H1 (cell line): ENCODE results near the gene SLC35F6. TPM values are rescaled to one million over a fixed set of nuclear protein-coding genes. Genes with fewer than 3 reads are reported as not detected.

ENCODE experiments used
- CTCF ChIA-PET: fragments of 300-600 bp; sonication (Branson Sonifier 250); formaldehyde crosslinking; loops from one replicate; lab custom pipeline; 2021; ENCODE audit not compliant: partially characterized antibody; lab: Charles Lee
- POLR2A ChIA-PET: fragments of 300-600 bp; sonication (Branson Sonifier 250); formaldehyde crosslinking; loops from one replicate; lab custom pipeline; 2021; ENCODE audit warnings: inconsistent platforms; ENCODE audit not compliant: partially characterized antibody; lab: Charles Lee
- DNase-seq, 2 experiments: peaks; one replicate each; pipeline versions ENCODE4 v3.0.0 to v3.0.0-alpha.2; 2010 to 2022; ENCODE audit warnings: low spot score in 2 of 2, low read depth in 1 of 2, mixed read lengths in 1 of 2
- FAIRE-seq: peaks from 2 replicates; lab custom pipeline; 2011; peaks lifted over from hg19 to GRCh38; lab: Jason Lieb, UNC
- H2AFZ ChIP-seq: 2 replicates; pipeline ENCODE4 v1.8.1; 2012; ENCODE audit warnings: low read length, inconsistent platforms
- H2AK5ac ChIP-seq: 2 replicates; pipeline ENCODE4 v1.6.1; 2013; ENCODE audit warnings: low read depth, low read length
- H2BK120ac ChIP-seq: replicated peaks from 2 replicates; pipeline ENCODE3; 2013; ENCODE audit warnings: low read depth, low read length, inconsistent platforms
- H2BK12ac ChIP-seq: 2 replicates; pipeline ENCODE4 v1.6.1; 2013; ENCODE audit warnings: low read depth, low read length
- H2BK15ac ChIP-seq: 2 replicates; pipeline ENCODE4 v1.6.1; 2013; ENCODE audit warnings: low read length
- H2BK20ac ChIP-seq: 2 replicates; pipeline ENCODE4 v1.6.1; 2013; ENCODE audit warnings: low read length
- H2BK5ac ChIP-seq: 2 replicates; pipeline ENCODE4 v1.6.1; 2013; ENCODE audit warnings: low read depth, low read length
- H3K14ac ChIP-seq: 2 replicates; pipeline ENCODE4 v1.6.1; 2013; ENCODE audit warnings: inconsistent platforms; ENCODE audit not compliant: insufficient read length
- H3K18ac ChIP-seq: 2 replicates; pipeline ENCODE4 v1.6.1; 2013; ENCODE audit warnings: low read length; ENCODE audit errors: extremely low read depth
- H3K23ac ChIP-seq: 2 replicates; pipeline ENCODE4 v1.6.1; 2013; ENCODE audit warnings: inconsistent platforms; ENCODE audit not compliant: insufficient read length
- H3K23me2 ChIP-seq: 2 replicates; pipeline ENCODE4 v1.6.1; 2013; ENCODE audit warnings: low read depth, low read length
- H3K27ac ChIP-seq: 2 replicates; pipeline ENCODE4 v1.6.1; 2011; ENCODE audit warnings: low read depth, low read length, inconsistent platforms
- H3K27me3 ChIP-seq, 4 experiments: replicated peaks in 1 of 4; 1 replicate in 1 of 4; 2 replicates in 3 of 4; pipeline versions ENCODE4 v1.6.1 to v1.8.1; 2011 to 2013; ENCODE audit warnings: low read length in 3 of 4, mild to moderate bottlenecking in 3 of 4, inconsistent platforms in 2 of 4, mixed read lengths in 2 of 4, moderate library complexity in 1 of 4; ENCODE audit not compliant: control insufficient read depth in 3 of 4, insufficient read depth in 3 of 4; ENCODE audit errors: extremely low read depth in 1 of 4
- H3K36me3 ChIP-seq, 4 experiments: 2 replicates each; pipeline versions ENCODE4 v1.6.1 to v1.8.1; 2011 to 2013; ENCODE audit warnings: mild to moderate bottlenecking in 4 of 4, low read length in 3 of 4, moderate library complexity in 2 of 4, control low read depth in 1 of 4, inconsistent platforms in 1 of 4; ENCODE audit not compliant: insufficient read depth in 4 of 4, control insufficient read depth in 2 of 4
- H3K4ac ChIP-seq: replicated peaks from 2 replicates; pipeline ENCODE3; 2013; ENCODE audit warnings: low read length, low read depth, mixed read lengths, inconsistent platforms; ENCODE audit not compliant: insufficient read length
- H3K4me1 ChIP-seq, 4 experiments: replicated peaks in 1 of 4; 1 replicate in 1 of 4; 2 replicates in 3 of 4; pipeline versions ENCODE4 v1.6.1 to v1.8.1; 2011 to 2013; ENCODE audit warnings: low read length in 3 of 4, inconsistent platforms in 2 of 4, mixed read lengths in 1 of 4; ENCODE audit not compliant: insufficient read depth in 4 of 4, control insufficient read depth in 3 of 4
- H3K4me2 ChIP-seq, 2 experiments: 2 replicates each; pipeline versions ENCODE4 v1.6.1 to v1.8.1; 2011 to 2013; ENCODE audit warnings: low read depth in 2 of 2, low read length in 2 of 2, control low read depth in 1 of 2, inconsistent platforms in 1 of 2, mild to moderate bottlenecking in 1 of 2; ENCODE audit not compliant: insufficient read depth in 1 of 2
- H3K4me3 ChIP-seq, 4 experiments: fragments of 200-600, 300-600 bp in 1 of 4; sonication (generic), shearing (Covaris generic), sonication (Bioruptor Twin) in 1 of 4; 2 replicates each; pipeline versions ENCODE4 v1.5.1 to v1.8.1; 2011 to 2016; ENCODE audit warnings: low read length in 4 of 4, low read depth in 3 of 4, control low read depth in 2 of 4, inconsistent platforms in 2 of 4, mild to moderate bottlenecking in 2 of 4, mixed read lengths in 1 of 4, moderate library complexity in 1 of 4; ENCODE audit not compliant: insufficient read depth in 2 of 4; ENCODE audit errors: extremely low read depth in 1 of 4
- H3K56ac ChIP-seq: replicated peaks from 2 replicates; pipeline ENCODE3; 2013; ENCODE audit warnings: low read depth, mild to moderate bottlenecking, mixed read lengths, low read length, inconsistent platforms; ENCODE audit not compliant: insufficient read length
- H3K79me1 ChIP-seq: 2 replicates; pipeline ENCODE4 v1.6.1; 2013; ENCODE audit warnings: low read depth, low read length, control low read depth
- H3K79me2 ChIP-seq, 2 experiments: 2 replicates each; pipeline versions ENCODE4 v1.6.1 to v1.8.1; 2012 to 2013; ENCODE audit warnings: low read length in 2 of 2, mild to moderate bottlenecking in 2 of 2, inconsistent platforms in 1 of 2; ENCODE audit not compliant: insufficient read depth in 2 of 2, control insufficient read depth in 1 of 2
- H3K9ac ChIP-seq, 4 experiments: replicated peaks in 1 of 4; 1 replicate in 1 of 4; 2 replicates in 3 of 4; pipeline versions ENCODE4 v1.6.1 to v1.8.1; 2011 to 2013; ENCODE audit warnings: low read depth in 3 of 4, low read length in 3 of 4, control low read depth in 2 of 4, mild to moderate bottlenecking in 2 of 4, moderate library complexity in 2 of 4, inconsistent platforms in 1 of 4; ENCODE audit errors: extremely low read depth in 1 of 4
- H3K9me3 ChIP-seq, 2 experiments: 2 replicates each; pipeline versions ENCODE4 v1.6.1 to v1.8.1; 2012 to 2013; ENCODE audit warnings: mild to moderate bottlenecking in 2 of 2, moderate library complexity in 2 of 2, control low read depth in 1 of 2, inconsistent platforms in 1 of 2, low read depth in 1 of 2, low read length in 1 of 2, mixed read lengths in 1 of 2; ENCODE audit not compliant: insufficient read depth in 2 of 2
- H4K20me1 ChIP-seq, 2 experiments: replicated peaks in 1 of 2; 2 replicates each; pipeline versions ENCODE3 to v1.8.1; 2011 to 2013; ENCODE audit warnings: inconsistent platforms in 2 of 2, low read length in 2 of 2, mild to moderate bottlenecking in 1 of 2; ENCODE audit not compliant: insufficient read depth in 2 of 2, control insufficient read depth in 1 of 2
- H4K5ac ChIP-seq: 2 replicates; pipeline ENCODE4 v1.6.1; 2013; ENCODE audit warnings: low read length, low read depth, mixed read lengths, inconsistent platforms; ENCODE audit not compliant: insufficient read length
- H4K8ac ChIP-seq: 2 replicates; pipeline ENCODE4 v1.8.0; 2013; ENCODE audit warnings: mild to moderate bottlenecking, moderate library complexity, low read length, inconsistent platforms; ENCODE audit not compliant: insufficient read depth; ENCODE audit errors: extremely low read depth
- H4K91ac ChIP-seq: replicated peaks from 2 replicates; pipeline ENCODE3; 2013; ENCODE audit warnings: low read length, mixed read lengths, inconsistent platforms; ENCODE audit not compliant: insufficient read length
- CHD2 ChIP-seq: IDR thresholded peaks from 2 replicates; pipeline ENCODE4 v1.6.1; 2012; ENCODE audit warnings: low read length, improper control_type of control experiment
- FOSL1 ChIP-seq: IDR thresholded peaks from 2 replicates; pipeline ENCODE4 v1.6.1; 2011; ENCODE audit warnings: mild to moderate bottlenecking, low read depth, low read length, moderate library complexity; ENCODE audit not compliant: insufficient read depth
- NANOG ChIP-seq: IDR thresholded peaks from 2 replicates; pipeline ENCODE4 v1.6.1; 2011; ENCODE audit warnings: low read length, low read depth, mild to moderate bottlenecking, inconsistent platforms; ENCODE audit not compliant: insufficient read depth, poor library complexity, severe bottlenecking
- POLR2AphosphoS5 ChIP-seq: IDR thresholded peaks from 2 replicates; pipeline ENCODE4 v1.6.1; 2011; ENCODE audit warnings: low read depth, low read length
- RAD21 ChIP-seq, 2 experiments: IDR thresholded peaks in 1 of 2; conservative IDR thresholded peaks in 1 of 2; 2 replicates each; pipeline ENCODE4 v1.6.1; 2011; ENCODE audit warnings: low read depth in 2 of 2, low read length in 2 of 2, improper control_type of control experiment in 1 of 2, inconsistent platforms in 1 of 2, mild to moderate bottlenecking in 1 of 2, moderate library complexity in 1 of 2
- RNF2 ChIP-seq: fragments of 200-900, 300-1000 bp; sonication (generic); IDR thresholded peaks from 2 replicates; pipeline ENCODE4 v1.7.1; 2016; ENCODE audit warnings: borderline replicate concordance, low read depth, mild to moderate bottlenecking, antibody characterized with exemption, low read length; ENCODE audit not compliant: poor library complexity, severe bottlenecking; ENCODE audit errors: missing control alignments
- SIX5 ChIP-seq: IDR thresholded peaks from 2 replicates; pipeline ENCODE4 v1.6.1; 2011; ENCODE audit warnings: mild to moderate bottlenecking, low read depth, low read length
- TEAD4 ChIP-seq: IDR thresholded peaks from 2 replicates; pipeline ENCODE4 v1.6.1; 2012; ENCODE audit warnings: low read depth, low read length, inconsistent platforms, mixed read lengths
- WGBS, 2 experiments: shearing (Covaris generic) in 1 of 2; methylation state at CpG; one replicate each; pipeline versions ENCODE4 v1.1.6 to v1.1.7; 2013 to 2015; ENCODE audit warnings: low lambda C conversion rate in 2 of 2, mixed read lengths in 2 of 2, inconsistent platforms in 1 of 2, low coverage in 1 of 2, missing lambda C conversion rate in 1 of 2; ENCODE audit not compliant: insufficient replicate concordance in 2 of 2, insufficient coverage in 1 of 2, insufficient read length in 1 of 2; ENCODE audit errors: extremely low coverage in 1 of 2, missing lambda C conversion rate in 1 of 2; 5-methylcytosine and 5-hydroxymethylcytosine counted together
- polyA plus RNA-seq, 7 experiments: library from polyadenylated mRNA; depleted of rRNA in 3 of 7; stranded (reverse) in 5 of 7; unstranded in 2 of 7; fragments of >200 nt in 5 of 7; fragments of 200-250 nt in 2 of 7; gene quantifications; 1 replicate in 5 of 7; 2 replicates in 1 of 7; 4 replicates in 1 of 7; pipeline versions ENCODE4 v1.2.1 to v1.2.3, GENCODE V29; 2011 to 2013; ENCODE audit warnings: missing spikeins in 2 of 7, mixed read lengths in 2 of 7
- total RNA-seq: library from RNA; stranded (reverse); fragmentation: NEBNext Ultra II Directional; extraction: Animal tissue kit (Norgen Biotek cat#: 25700); gene quantifications from 2 replicates; pipeline ENCODE4 v1.2.1, GENCODE V29; 2021
- TF ChIP-seq, protein P1 (sequence below), 3 experiments: IDR thresholded peaks; 1 replicate in 2 of 3; 2 replicates in 1 of 3; pipeline versions ENCODE4 v1.5.1 to v1.6.1; 2011; ENCODE audit warnings: low read length in 3 of 3, mild to moderate bottlenecking in 3 of 3, inconsistent platforms in 2 of 3, low read depth in 1 of 3, moderate library complexity in 1 of 3; ENCODE audit not compliant: insufficient read depth in 1 of 3; ENCODE audit errors: control extremely low read depth in 1 of 3

SLC35F6 gene
- total and polyA plus RNA-seq, 2 of the 8 experiments (the other 6 are each of a cell fraction or from before 2014, with no cell fraction given) = 11.2 to 13.5 TPM

DNA sequence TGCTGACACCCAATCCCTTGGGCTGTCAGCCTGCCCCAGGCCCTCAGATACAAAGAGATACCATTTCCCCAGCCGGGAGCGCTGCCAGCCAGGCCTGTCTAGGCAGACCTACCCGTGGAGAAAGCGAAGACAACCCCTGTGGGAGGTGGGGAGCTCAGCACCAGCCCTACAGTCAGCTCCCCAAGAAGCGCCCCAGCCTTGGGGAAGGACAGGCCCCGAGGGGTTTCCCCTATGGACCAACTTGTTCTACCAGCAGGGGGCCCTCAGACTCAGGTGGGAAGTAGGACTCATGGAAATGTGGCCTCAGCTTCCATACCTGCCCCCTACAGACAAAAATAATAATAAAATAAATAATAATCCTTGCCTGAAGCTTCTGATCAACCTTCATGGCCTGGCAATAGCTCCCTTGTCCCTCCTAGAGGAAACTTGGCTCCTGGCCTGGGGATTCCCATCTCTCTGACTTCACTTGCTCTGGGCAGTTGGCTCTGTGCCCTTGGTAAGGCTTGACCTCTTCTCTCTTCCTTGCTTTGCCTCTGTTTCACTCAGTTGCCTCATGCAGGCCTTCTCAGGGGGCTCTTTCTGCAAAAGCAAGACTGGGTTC, 7.0 kb downstream of the SLC35F6 start:
- H3K79me2 ChIP-seq = peaks cover 0 to 2% of the 10 kb centered on the region in 2 experiments; a peak in 1 of 4 replicates
- H3K79me1 ChIP-seq = peaks cover 6% of the 10 kb centered on the region; the same call in 1 of the 2 replicates
- ChIA-PET POLR2A (interaction anchor here (1.7 kb wide), 1 partner anchor 14 kb away, joined by 4 read pairs; no protein-coding TSS in a partner anchor), CTCF (interaction anchor here (0.6 to 2.4 kb wide), 11 partner anchors 11 to 399 kb away, joined by 3 to 11 read pairs (median 3); partner anchors contain the start of gene CENPA)
- H3K4me2 ChIP-seq = no peak overlapping the region
- no peak overlapping the region for H2BK20ac ChIP-seq
- no peak overlapping the region for H4K5ac ChIP-seq
- FAIRE-seq (no peak), DNase-seq (no peak)
- H2BK120ac ChIP-seq = no peak overlapping the region
- no peak overlapping the region for H3K14ac ChIP-seq
- H3K18ac ChIP-seq = no peak overlapping the region
- 88% methylated on average over 6 of the region's 6 CpGs; no CpG with 5 or more reads in 1 of the 2 experiments for WGBS, 2 experiments
- no peak overlapping the region for H2BK5ac ChIP-seq
- no peak overlapping the region for H4K91ac ChIP-seq
- H3K23ac ChIP-seq = no peak overlapping the region
- peaks cover 0 to 3% (median 1%) of the 10 kb centered on the region in 4 experiments; a peak in 4 of 7 replicates for H3K4me1 ChIP-seq
- no peak overlapping the region for H3K27ac ChIP-seq
- H3K4ac ChIP-seq = no peak overlapping the region
- no peak overlapping the region for H2AK5ac ChIP-seq
- no peaks in the 10 kb centered on the region for H3K23me2 ChIP-seq
- H3K9me3 ChIP-seq = no peaks in the 10 kb centered on the region
- H4K20me1 ChIP-seq = peaks cover 5 to 9% of the 10 kb centered on the region in 2 experiments
- no peak overlapping the region for H4K8ac ChIP-seq
- H3K4me3 ChIP-seq = no peak overlapping the region
- no peaks in the 10 kb centered on the region for H3K27me3 ChIP-seq
- no peak overlapping the region for H2AFZ ChIP-seq
- H2BK15ac ChIP-seq = no peak overlapping the region
- no peak overlapping the region for H3K56ac ChIP-seq
- H3K36me3 ChIP-seq = no peaks in the 10 kb centered on the region
- no peak overlapping the region for H2BK12ac ChIP-seq
- no peak overlapping the region for H3K9ac ChIP-seq
- TF ChIP-seq POLR2AphosphoS5 (no peak), CHD2 (no peak), SIX5 (no peak), RAD21 (IDR thresholded peaks at IDR 0.05 in 1 of 2, conservative IDR thresholded peaks at IDR 0.05 in 1 of 2; ENCODE audit: low read depth in 2 of 2, low read length in 2 of 2) (peak in 1 of 2 experiments; percentile 15; a peak in 2 of 4 replicates), FOSL1 (no peak), RNF2 (no peak), NANOG (no peak), TEAD4 (no peak)
- TF ChIP-seq, protein P1, sequence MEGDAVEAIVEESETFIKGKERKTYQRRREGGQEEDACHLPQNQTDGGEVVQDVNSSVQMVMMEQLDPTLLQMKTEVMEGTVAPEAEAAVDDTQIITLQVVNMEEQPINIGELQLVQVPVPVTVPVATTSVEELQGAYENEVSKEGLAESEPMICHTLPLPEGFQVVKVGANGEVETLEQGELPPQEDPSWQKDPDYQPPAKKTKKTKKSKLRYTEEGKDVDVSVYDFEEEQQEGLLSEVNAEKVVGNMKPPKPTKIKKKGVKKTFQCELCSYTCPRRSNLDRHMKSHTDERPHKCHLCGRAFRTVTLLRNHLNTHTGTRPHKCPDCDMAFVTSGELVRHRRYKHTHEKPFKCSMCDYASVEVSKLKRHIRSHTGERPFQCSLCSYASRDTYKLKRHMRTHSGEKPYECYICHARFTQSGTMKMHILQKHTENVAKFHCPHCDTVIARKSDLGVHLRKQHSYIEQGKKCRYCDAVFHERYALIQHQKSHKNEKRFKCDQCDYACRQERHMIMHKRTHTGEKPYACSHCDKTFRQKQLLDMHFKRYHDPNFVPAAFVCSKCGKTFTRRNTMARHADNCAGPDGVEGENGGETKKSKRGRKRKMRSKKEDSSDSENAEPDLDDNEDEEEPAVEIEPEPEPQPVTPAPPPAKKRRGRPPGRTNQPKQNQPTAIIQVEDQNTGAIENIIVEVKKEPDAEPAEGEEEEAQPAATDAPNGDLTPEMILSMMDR (IDR thresholded peaks at IDR 0.05; ENCODE audit: control extremely low read depth in 1 of 3, insufficient read depth in 1 of 3, low read depth in 1 of 3, low read length in 3 of 3) = peak in 2 of 3 experiments; percentile 11 to 55; a peak in 3 of 4 replicates
